ENCODE data around the gene NCCRP1. TPM values are rescaled to one million over a fixed set of nuclear protein-coding genes. Genes with fewer than 3 reads are reported as not detected.

The NCCRP1 gene
- total RNA-seq, 4 donors from 2014 or later, result 32.7 to 420 (median 277) TPM

GRCh38 chr19:39183104-39183503 lies 13.7 kb upstream of the NCCRP1 start:
- no peak overlapping the region for H3K27ac ChIP-seq
- peaks cover 4% of the 10 kb centered on the region for H3K27me3 ChIP-seq
- no peaks in the 10 kb centered on the region for H3K9me3 ChIP-seq
- WGBS, result 67% methylated on average over 8 of the region's 8 CpGs
- no peak for TF ChIP-seq POLR2AphosphoS5 (IDR thresholded peaks at IDR 0.05)
- no peak for TF ChIP-seq EP300 (IDR thresholded peaks at IDR 0.05)
- TF ChIP-seq CTCF (IDR thresholded peaks at IDR 0.05), result no peak
- no peak for TF ChIP-seq POLR2A (IDR thresholded peaks at IDR 0.05)
- peaks cover 7% of the 10 kb centered on the region for H3K4me1 ChIP-seq
- no peak for DNase-seq (ENCODE audit: low spot score in 2 of 2)
- no peak overlapping the region for H3K4me3 ChIP-seq
- peaks cover 19% of the 10 kb centered on the region for H3K36me3 ChIP-seq

- Histone ChIP-seq H3K27ac (no peak overlapping the region), H3K36me3 (no peaks in the 10 kb centered on the region), H3K4me1 (peaks cover 7% of the 10 kb centered on the region), H3K9me3 (no peaks in the 10 kb centered on the region), H3K27me3 (peaks cover 4% of the 10 kb centered on the region), H3K4me3 (no peak overlapping the region)
- no peak for DNase-seq (ENCODE audit: low spot score in 2 of 2)
- TF ChIP-seq CTCF (IDR thresholded peaks at IDR 0.05) (no peak), EP300 (IDR thresholded peaks at IDR 0.05) (no peak), POLR2AphosphoS5 (IDR thresholded peaks at IDR 0.05) (no peak), POLR2A (IDR thresholded peaks at IDR 0.05) (no peak)
- WGBS, result 88% methylated on average over 8 of the region's 8 CpGs
Observed at GRCh38 chr19:39186391-39186790, 10.4 kb upstream of the NCCRP1 start.

- H3K36me3 ChIP-seq, result no peaks in the 10 kb centered on the region
- H3K27ac ChIP-seq, result no peak overlapping the region
- WGBS, result 40% methylated on average over 2 of the region's 8 CpGs
- TF ChIP-seq CTCF (IDR thresholded peaks at IDR 0.05) (no peak), EP300 (IDR thresholded peaks at IDR 0.05) (no peak), POLR2A (IDR thresholded peaks at IDR 0.05) (no peak), POLR2AphosphoS5 (IDR thresholded peaks at IDR 0.05) (no peak)
- H3K9me3 ChIP-seq, result no peaks in the 10 kb centered on the region
- DNase-seq (ENCODE audit: low spot score in 2 of 2), result no peak
- H3K4me3 ChIP-seq, result no peak overlapping the region
- peaks cover 4% of the 10 kb centered on the region for H3K27me3 ChIP-seq
- H3K4me1 ChIP-seq, result peaks cover 7% of the 10 kb centered on the region
Observed at GRCh38 chr19:39187552-39187943, 9.2 kb upstream of the NCCRP1 start.

GRCh38 chr19:39188960-39189359 lies 7.8 kb upstream of the NCCRP1 start:
- Histone ChIP-seq H3K9me3 (no peaks in the 10 kb centered on the region), H3K27ac (no peak overlapping the region), H3K27me3 (peaks cover 4% of the 10 kb centered on the region), H3K36me3 (no peaks in the 10 kb centered on the region), H3K4me1 (peaks cover 14% of the 10 kb centered on the region), H3K4me3 (no peak overlapping the region)
- DNase-seq (ENCODE audit: low spot score in 2 of 2), result no peak
- no peak for TF ChIP-seq EP300 (IDR thresholded peaks at IDR 0.05)
- no peak for TF ChIP-seq POLR2AphosphoS5 (IDR thresholded peaks at IDR 0.05)
- 76% methylated on average over 6 of the region's 6 CpGs for WGBS

GRCh38 chr19:39190768-39191167 lies 6.0 kb upstream of the NCCRP1 start:
- 50% methylated on average over 11 of the region's 11 CpGs for WGBS
- TF ChIP-seq CTCF (IDR thresholded peaks at IDR 0.05) (no peak), EP300 (IDR thresholded peaks at IDR 0.05) (no peak), POLR2AphosphoS5 (IDR thresholded peaks at IDR 0.05) (no peak), POLR2A (IDR thresholded peaks at IDR 0.05) (no peak)

GRCh38 chr19:39192846-39193245 lies 3.9 kb upstream of the NCCRP1 start:
- no peak for DNase-seq (ENCODE audit: low spot score in 2 of 2)
- H3K36me3 ChIP-seq, result no peaks in the 10 kb centered on the region
- H3K4me1 ChIP-seq, result peaks cover 27% of the 10 kb centered on the region
- 52% methylated on average over 2 of the region's 2 CpGs for WGBS
- TF ChIP-seq EP300 (IDR thresholded peaks at IDR 0.05) (no peak), CTCF (IDR thresholded peaks at IDR 0.05) (no peak), POLR2A (IDR thresholded peaks at IDR 0.05) (no peak), POLR2AphosphoS5 (IDR thresholded peaks at IDR 0.05) (no peak)
- H3K27ac ChIP-seq, result no peak overlapping the region
- H3K27me3 ChIP-seq, result peaks cover 27% of the 10 kb centered on the region
- H3K9me3 ChIP-seq, result no peaks in the 10 kb centered on the region
- H3K4me3 ChIP-seq, result no peak overlapping the region

More at GRCh38 chr19:39190768-39191167, 6.0 kb upstream of the NCCRP1 start:
- H3K4me1 ChIP-seq, result peaks cover 14% of the 10 kb centered on the region
- no peak overlapping the region for H3K27ac ChIP-seq
- H3K9me3 ChIP-seq, result no peaks in the 10 kb centered on the region
- no peak for DNase-seq (ENCODE audit: low spot score in 2 of 2)
- no peak overlapping the region for H3K4me3 ChIP-seq
- peaks cover 12% of the 10 kb centered on the region for H3K27me3 ChIP-seq
- H3K36me3 ChIP-seq, result no peaks in the 10 kb centered on the region

Data from suprapubic skin (tissue), 4 donors.